SJSA1 (cell line): ENCODE results near the gene IL11RA. TPM values are rescaled to one million over a fixed set of nuclear protein-coding genes. Genes with fewer than 3 reads are reported as not detected.

Source experiments
- total RNA-seq: library from RNA; depleted of rRNA; stranded (reverse); fragments of >200 nt; shearing (Covaris generic); gene quantifications from 2 replicates; pipeline ENCODE4 v1.2.3, GENCODE V29; 2014; rRNA removed

Gene IL11RA
- total RNA-seq, 1 experiment from 2014 or later: 16.4 TPM

Other genes with a start within 250 kb of the IL11RA start
- 6.5 and 13.3 TPM in 2 replicates for gene FAM219A, start 193.6 kb upstream of the IL11RA start, total RNA-seq
- not detected in 2 replicates for gene DNAI1, start 193.4 kb upstream of the IL11RA start, total RNA-seq
- not detected in 2 replicates for gene ENHO, start 129.2 kb upstream of the IL11RA start, total RNA-seq
- not detected in 2 replicates for gene CNTFR, start 62.5 kb upstream of the IL11RA start, total RNA-seq
- 12.3 and 15.6 TPM in 2 replicates for gene RPP25L, start 40.1 kb upstream of the IL11RA start, total RNA-seq
- 70.6 and 110 TPM in 2 replicates for gene DCTN3, start 31.7 kb upstream of the IL11RA start, total RNA-seq
- not detected in 2 replicates for gene ARID3C, start 23.1 kb upstream of the IL11RA start, total RNA-seq
- gene SIGMAR1, start 14.4 kb upstream of the IL11RA start, total RNA-seq: 31.9 and 38.6 TPM in 2 replicates
- gene GALT, start 5.5 kb upstream of the IL11RA start, total RNA-seq: 7.7 and 9.0 TPM in 2 replicates
- gene CCL27, start 10.5 kb downstream of the IL11RA start, total RNA-seq: not detected in 2 replicates
- gene CCL19, start 39.1 kb downstream of the IL11RA start, total RNA-seq: not detected in 2 replicates
- not detected in 2 replicates for gene CCL21, start 58.0 kb downstream of the IL11RA start, total RNA-seq